ENCODE results near the gene TP63. TPM values are rescaled to one million over a fixed set of nuclear protein-coding genes. Genes with fewer than 3 reads are reported as not detected.

The TP63 gene
- total RNA-seq, 1 donor, result 1.8 TPM

DNA sequence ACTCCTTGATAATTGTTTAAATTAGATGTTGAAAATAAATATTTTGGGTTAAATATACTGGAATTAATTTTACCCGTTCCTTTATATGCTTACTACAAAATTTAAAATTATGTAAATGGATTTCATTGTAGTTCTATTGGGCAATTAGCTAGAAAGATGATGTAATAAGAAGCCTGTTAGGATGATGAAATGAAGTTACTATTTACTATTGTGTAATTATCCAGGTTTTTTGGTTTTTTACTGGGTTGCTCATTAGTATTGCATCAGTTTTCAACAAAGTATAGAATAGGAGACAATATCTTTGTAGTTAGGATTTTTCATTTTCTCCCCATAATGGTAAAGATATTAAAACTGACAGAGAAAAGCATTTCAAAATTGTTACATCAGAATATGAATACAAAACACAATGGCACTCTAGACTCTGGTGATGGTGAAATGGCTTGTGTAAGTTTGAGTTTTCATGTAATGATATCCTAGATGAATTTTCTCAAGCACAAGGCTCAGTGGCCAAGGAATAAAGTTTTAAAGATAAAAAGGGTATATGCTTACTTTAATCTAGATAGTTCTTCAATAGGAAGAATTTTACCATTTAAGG lies 267.5 kb downstream of the TP63 start:
- no peak overlapping the region for H2AFZ ChIP-seq (ENCODE audit: low read length)
- TF ChIP-seq, protein P1, sequence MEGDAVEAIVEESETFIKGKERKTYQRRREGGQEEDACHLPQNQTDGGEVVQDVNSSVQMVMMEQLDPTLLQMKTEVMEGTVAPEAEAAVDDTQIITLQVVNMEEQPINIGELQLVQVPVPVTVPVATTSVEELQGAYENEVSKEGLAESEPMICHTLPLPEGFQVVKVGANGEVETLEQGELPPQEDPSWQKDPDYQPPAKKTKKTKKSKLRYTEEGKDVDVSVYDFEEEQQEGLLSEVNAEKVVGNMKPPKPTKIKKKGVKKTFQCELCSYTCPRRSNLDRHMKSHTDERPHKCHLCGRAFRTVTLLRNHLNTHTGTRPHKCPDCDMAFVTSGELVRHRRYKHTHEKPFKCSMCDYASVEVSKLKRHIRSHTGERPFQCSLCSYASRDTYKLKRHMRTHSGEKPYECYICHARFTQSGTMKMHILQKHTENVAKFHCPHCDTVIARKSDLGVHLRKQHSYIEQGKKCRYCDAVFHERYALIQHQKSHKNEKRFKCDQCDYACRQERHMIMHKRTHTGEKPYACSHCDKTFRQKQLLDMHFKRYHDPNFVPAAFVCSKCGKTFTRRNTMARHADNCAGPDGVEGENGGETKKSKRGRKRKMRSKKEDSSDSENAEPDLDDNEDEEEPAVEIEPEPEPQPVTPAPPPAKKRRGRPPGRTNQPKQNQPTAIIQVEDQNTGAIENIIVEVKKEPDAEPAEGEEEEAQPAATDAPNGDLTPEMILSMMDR (IDR thresholded peaks at IDR 0.05; ENCODE audit: extremely low read depth, low read depth, low read length), result no peak
- H3K27me3 ChIP-seq (ENCODE audit: insufficient read depth, low read length), result no peaks in the 10 kb centered on the region
- no peaks in the 10 kb centered on the region for H3K36me3 ChIP-seq (ENCODE audit: insufficient read depth, low read length)
- no peak overlapping the region for H3K27ac ChIP-seq (ENCODE audit: low read depth, low read length)
- H3K4me3 ChIP-seq (ENCODE audit: insufficient read depth, low read length), result no peak overlapping the region
- no peaks in the 10 kb centered on the region for H3K79me2 ChIP-seq (ENCODE audit: insufficient read depth, low read length)
- no peaks in the 10 kb centered on the region for H3K9me3 ChIP-seq (ENCODE audit: low read depth, low read length)
- no peaks in the 10 kb centered on the region for H4K20me1 ChIP-seq (ENCODE audit: insufficient read depth, low read length)
- H3K4me2 ChIP-seq (ENCODE audit: insufficient read depth, low read length), result no peak overlapping the region
- no peak for DNase-seq (ENCODE audit: insufficient read length, low spot score, missing footprints)
- H3K4me1 ChIP-seq (ENCODE audit: insufficient read depth, low read length), result peaks cover 2% of the 10 kb centered on the region

DNA sequence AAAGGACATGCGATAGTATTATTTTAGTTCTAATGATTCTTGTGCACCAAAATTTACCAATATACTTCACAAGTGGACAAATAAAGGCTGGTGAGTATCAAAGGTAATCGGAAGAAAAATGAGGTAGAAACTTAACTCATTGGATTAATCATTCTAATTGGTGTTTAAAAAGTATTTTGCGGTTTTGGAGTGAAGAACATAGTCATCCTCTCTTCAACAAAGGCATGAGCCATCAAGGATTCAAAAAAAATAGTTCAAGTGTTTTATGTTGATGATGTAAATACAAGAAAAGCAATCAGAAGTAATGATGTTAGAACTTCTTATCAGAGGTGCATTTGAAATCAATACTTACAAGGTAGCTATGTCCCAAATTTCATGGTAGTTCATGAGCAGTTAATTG lies 268.0 kb downstream of the TP63 start:
- H3K27me3 ChIP-seq (ENCODE audit: insufficient read depth, low read length), result no peaks in the 10 kb centered on the region
- TF ChIP-seq, protein P1 (IDR thresholded peaks at IDR 0.05; ENCODE audit: extremely low read depth, low read depth, low read length), result no peak
- DNase-seq (ENCODE audit: insufficient read length, low spot score, missing footprints), result no peak
- no peaks in the 10 kb centered on the region for H3K79me2 ChIP-seq (ENCODE audit: insufficient read depth, low read length)
- no peak overlapping the region for H2AFZ ChIP-seq (ENCODE audit: low read length)
- H3K4me3 ChIP-seq (ENCODE audit: insufficient read depth, low read length), result no peak overlapping the region
- H4K20me1 ChIP-seq (ENCODE audit: insufficient read depth, low read length), result no peaks in the 10 kb centered on the region
- H3K9me3 ChIP-seq (ENCODE audit: low read depth, low read length), result no peaks in the 10 kb centered on the region
- peaks cover 2% of the 10 kb centered on the region for H3K4me1 ChIP-seq (ENCODE audit: insufficient read depth, low read length)
- no peaks in the 10 kb centered on the region for H3K36me3 ChIP-seq (ENCODE audit: insufficient read depth, low read length)
- no peak overlapping the region for H3K27ac ChIP-seq (ENCODE audit: low read depth, low read length)
- H3K4me2 ChIP-seq (ENCODE audit: insufficient read depth, low read length), result no peak overlapping the region

DNA sequence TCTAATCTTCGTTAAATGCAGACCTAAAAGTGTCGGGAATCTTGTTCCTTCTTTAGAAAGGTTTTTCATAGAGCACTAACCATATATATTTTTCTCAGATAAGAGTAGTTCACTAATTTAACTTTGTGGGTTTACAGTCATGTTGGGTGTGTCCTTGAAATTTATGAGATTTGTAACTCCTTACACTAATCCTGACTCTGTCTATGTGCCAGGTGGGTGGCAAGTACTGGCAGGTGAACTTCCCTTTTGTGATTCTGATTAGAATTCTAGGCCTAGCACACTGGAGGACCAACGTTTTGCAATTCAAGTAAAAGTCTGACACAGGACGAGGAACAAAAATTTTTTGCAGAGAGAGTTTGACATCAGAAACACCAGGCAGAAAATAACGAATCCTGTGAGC lies 269.4 kb downstream of the TP63 start:
- H3K4me2 ChIP-seq (ENCODE audit: insufficient read depth, low read length), result no peak overlapping the region
- TF ChIP-seq, protein P1 (IDR thresholded peaks at IDR 0.05; ENCODE audit: extremely low read depth, low read depth, low read length), result no peak
- no peaks in the 10 kb centered on the region for H3K79me2 ChIP-seq (ENCODE audit: insufficient read depth, low read length)
- no peaks in the 10 kb centered on the region for H3K27me3 ChIP-seq (ENCODE audit: insufficient read depth, low read length)
- no peak overlapping the region for H3K4me3 ChIP-seq (ENCODE audit: insufficient read depth, low read length)
- H3K36me3 ChIP-seq (ENCODE audit: insufficient read depth, low read length), result no peaks in the 10 kb centered on the region
- peaks cover 2% of the 10 kb centered on the region for H3K4me1 ChIP-seq (ENCODE audit: insufficient read depth, low read length)
- H3K9me3 ChIP-seq (ENCODE audit: low read depth, low read length), result no peaks in the 10 kb centered on the region
- no peak overlapping the region for H2AFZ ChIP-seq (ENCODE audit: low read length)
- H4K20me1 ChIP-seq (ENCODE audit: insufficient read depth, low read length), result no peaks in the 10 kb centered on the region
- no peak for DNase-seq (ENCODE audit: insufficient read length, low spot score, missing footprints)
- no peak overlapping the region for H3K27ac ChIP-seq (ENCODE audit: low read depth, low read length)

DNA sequence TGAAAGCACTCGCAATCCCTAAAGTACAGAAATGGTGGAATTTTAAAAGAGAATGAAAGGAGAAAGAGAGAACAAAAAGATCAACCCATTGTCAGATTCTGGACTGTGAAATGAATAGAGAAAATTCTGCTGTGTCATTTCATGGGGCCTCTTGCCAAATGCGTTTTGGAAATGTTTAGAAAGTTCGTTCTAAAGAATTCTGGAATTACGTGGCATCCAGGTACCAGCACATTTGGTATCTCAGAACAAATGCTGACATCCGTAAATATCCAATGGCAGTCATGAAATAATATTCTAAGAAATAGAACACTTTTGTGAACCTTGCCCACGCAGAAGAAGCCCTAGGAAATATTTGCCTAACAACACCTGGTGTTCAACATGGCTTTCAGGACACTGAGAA lies 270.3 kb downstream of the TP63 start:
- no peak overlapping the region for H2AFZ ChIP-seq (ENCODE audit: low read length)
- no peak overlapping the region for H3K4me3 ChIP-seq (ENCODE audit: insufficient read depth, low read length)
- H3K79me2 ChIP-seq (ENCODE audit: insufficient read depth, low read length), result no peaks in the 10 kb centered on the region
- H3K27me3 ChIP-seq (ENCODE audit: insufficient read depth, low read length), result no peaks in the 10 kb centered on the region
- H3K4me2 ChIP-seq (ENCODE audit: insufficient read depth, low read length), result no peak overlapping the region
- H3K27ac ChIP-seq (ENCODE audit: low read depth, low read length), result no peak overlapping the region
- H3K4me1 ChIP-seq (ENCODE audit: insufficient read depth, low read length), result peaks cover 2% of the 10 kb centered on the region
- DNase-seq (ENCODE audit: insufficient read length, low spot score, missing footprints), result no peak
- no peaks in the 10 kb centered on the region for H4K20me1 ChIP-seq (ENCODE audit: insufficient read depth, low read length)
- no peaks in the 10 kb centered on the region for H3K36me3 ChIP-seq (ENCODE audit: insufficient read depth, low read length)
- no peaks in the 10 kb centered on the region for H3K9me3 ChIP-seq (ENCODE audit: low read depth, low read length)
- TF ChIP-seq, protein P1 (IDR thresholded peaks at IDR 0.05; ENCODE audit: extremely low read depth, low read depth, low read length), result no peak

Data from osteoblast (primary cell).